GM12873 (cell line): ENCODE data around the gene KCNT1.

Experiments
- CTCF ChIP-seq: IDR thresholded peaks from 2 replicates; pipeline ENCODE4 v1.5.1; 2012; ENCODE audit warnings: low read depth, mild to moderate bottlenecking, moderate library complexity, low read length, control low read depth; ENCODE audit not compliant: insufficient read depth; ENCODE audit errors: missing control alignments

KCNT1 gene

DNA sequence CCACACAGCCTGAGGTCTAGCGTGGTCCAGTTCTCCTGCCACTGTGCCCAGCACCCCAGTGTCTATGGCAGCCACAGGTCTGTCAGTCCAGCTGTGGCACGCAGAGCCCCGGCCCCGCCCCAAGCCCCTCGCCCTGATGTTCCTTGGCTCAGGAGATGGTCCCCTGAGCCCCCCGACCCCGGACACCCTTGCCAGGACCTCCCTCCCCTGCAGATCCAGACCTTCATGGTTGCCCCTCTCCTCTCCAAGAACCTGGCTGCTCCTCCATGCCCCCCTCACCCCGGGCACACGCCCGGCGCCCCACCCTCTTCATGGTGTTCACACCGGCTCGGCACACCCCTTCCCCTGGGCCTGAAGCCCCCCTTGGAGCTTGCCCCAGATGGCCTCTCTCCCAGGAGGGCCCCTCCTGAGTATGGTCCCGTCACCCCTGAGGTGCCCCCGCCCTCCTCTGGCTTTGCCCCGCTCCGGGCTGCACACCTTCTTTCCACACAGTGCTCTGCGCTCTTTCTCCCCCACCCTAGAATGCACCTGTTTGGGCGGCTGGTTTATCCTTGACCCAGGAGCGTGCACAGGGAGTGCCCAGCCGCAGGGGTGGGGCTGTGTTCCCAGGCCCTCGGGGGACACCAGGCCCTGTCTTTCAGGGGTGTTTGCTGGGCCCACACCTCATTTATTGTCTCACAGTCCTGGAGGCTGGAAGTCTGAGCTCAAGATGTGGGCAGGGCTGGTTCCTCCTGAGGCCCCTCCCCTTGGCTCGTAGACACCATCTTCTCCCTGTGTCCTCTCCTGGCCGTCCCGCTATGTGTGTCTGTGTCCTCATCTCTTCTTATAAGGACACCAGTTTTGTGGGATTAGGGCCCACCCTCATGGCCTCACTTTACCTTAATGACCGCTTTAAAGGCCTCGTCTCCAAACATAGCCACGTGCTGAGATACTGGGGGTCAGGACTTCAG is 37.6 kb downstream of the KCNT1 start:
- no peak for TF ChIP-seq CTCF

DNA sequence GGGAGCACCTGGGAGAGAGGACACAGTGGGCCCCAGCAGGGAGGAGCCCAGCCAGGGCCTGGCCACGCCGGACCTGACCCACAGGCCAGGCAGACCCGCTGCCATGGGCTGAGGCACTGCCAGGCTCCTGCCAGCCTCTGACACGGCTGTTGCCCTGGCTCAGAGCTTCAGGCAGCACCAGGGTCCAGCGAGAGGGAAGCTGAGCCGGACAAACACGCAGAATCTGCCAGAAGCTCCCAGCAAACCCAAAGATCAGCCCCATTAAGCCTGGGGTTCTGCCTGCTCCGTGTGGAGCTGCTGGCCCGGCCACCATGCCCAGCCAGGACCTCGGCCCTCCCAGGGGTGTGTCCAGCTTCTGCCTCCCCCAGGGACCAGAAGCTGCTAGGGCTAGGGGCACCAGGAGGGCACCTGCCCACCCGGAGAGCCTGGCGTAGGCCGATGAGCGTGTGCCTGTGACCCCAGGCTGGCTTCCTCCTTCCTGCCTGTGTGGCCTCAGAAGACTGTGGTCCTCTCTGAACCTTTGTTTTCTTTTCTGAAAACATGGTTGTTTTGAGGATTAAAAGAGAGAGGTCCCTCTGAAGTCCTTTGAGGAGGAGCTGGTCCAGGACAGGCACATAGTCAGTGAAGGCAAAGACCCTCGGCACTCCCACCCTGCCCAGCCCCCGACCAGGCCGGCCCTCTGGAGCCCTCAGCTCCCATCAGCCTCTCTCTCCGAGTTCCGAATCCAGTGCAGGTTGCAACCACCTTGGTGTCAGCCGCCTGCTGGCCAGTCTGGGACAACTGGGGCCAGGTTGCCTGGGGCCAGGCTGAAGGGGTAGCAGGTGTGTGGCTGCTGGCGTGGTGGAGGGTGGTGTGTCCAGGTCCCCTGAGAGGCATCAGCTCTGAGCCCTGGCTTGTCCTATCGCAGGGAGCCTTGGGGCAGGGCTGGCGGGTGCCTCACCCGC is 39.6 kb downstream of the KCNT1 start:
- TF ChIP-seq CTCF: no peak

DNA sequence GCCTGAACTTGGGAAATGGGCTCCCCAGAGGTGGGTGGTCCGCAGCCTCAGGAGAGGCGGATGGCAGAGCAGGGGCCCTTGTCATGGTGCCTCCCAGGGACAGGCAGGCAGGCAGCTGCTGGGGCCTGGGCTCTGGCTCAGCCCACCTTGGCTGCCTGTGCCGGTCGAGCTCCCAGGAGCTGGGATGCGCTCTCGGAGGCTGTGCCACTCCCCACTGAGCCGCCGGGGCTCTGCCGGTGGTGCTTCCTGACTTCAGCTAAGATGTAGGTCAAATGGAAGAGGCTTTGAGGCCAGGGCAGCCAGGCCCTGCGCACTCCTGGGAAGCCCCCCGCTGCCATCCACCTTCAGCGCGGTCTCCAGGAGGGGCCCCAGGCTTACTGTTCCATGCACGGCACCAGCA is 41.0 kb downstream of the KCNT1 start:
- no peak for TF ChIP-seq CTCF

DNA sequence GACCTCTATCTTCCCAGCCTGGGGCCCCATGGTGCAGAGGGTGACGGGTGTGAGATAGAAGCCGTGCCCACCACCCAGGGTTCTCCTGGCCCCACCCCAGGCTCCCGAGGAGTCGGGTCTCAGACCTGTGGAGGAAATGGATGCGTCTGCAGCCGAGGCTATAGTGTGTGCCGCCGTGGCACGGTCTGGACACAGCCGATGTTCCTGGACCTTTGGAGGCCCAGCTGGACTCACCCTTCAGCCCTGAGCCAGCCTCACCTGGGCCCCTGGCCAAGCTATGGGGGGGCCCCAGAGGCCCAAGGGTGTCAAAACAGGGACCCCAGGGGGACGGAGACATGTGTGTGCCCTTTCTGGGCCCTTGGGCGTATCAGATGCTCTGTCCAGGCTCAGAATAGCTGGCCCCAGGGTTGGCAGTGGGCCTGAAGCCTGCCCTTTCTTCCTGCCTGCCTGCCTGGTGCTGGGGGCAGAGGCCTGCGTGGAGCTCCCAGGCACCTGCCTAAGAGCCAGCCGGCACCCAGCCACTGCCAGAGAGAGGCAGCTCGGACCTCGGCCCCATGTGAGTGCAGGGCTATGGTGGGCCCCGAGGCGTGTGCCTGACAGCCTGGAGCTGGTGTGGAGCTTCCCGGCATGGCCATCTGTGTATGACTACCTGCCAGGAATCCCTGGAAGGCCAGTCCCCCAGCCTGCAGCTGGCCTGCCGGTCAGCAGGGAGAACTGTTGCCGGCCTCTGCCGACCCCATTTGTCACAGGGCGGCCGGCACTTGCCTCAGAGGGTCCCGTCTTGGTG is 41.8 kb downstream of the KCNT1 start:
- TF ChIP-seq CTCF: no peak

- no peak for TF ChIP-seq CTCF
Observed at GRCh38 chr9:135744333-135745070, 42.5 kb downstream of the KCNT1 start.

DNA sequence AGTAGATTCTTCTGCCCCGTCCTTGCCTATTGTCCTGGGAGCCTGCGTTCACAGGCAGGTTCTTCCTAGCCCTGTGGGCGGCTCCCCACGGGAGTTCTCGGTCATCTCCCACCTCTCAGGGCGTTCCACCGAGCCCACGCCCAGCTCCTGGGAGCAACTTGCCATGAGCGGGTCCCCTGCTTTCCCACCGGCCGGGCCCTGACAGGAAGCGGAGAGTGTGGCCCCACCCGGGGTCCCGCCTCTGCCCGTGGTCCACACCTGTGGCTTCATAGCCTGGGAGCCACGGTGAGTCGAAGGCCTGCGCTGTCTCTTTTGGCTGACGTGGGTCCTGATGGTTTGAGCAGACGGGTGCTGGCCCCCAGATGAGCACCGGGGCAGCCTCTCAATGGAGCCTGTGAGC is 43.2 kb downstream of the KCNT1 start:
- no peak for TF ChIP-seq CTCF
